ENCODE results near the gene PRDM4. TPM values are rescaled to one million over a fixed set of nuclear protein-coding genes. Genes with fewer than 3 reads are reported as not detected.

Gene PRDM4
- total and polyA plus RNA-seq, 2 of the 13 experiments (the other 11 are each of a cell fraction or from before 2014, with no cell fraction given) = 9.9 to 15.3 TPM

DNA sequence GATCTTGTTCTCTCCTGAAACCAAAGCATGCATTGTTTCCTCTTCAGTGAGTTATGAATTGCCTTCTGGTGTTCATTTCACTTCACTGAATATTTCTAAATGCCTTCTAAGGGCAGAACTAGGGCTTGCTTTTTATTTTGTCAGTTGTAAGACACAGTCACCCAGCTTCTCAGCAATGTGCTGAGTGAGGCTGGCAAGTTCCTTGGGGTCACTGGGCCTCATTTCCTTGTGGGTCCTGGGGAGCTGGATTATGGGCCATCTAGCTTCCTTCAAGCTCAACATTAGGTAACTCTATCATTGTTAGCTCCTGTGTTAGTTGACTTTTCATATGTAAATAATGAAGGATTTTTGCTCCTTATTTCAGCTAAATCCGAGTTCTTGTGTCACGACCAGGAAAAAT is 27.3 kb upstream of the PRDM4 start (continued):
- TF ChIP-seq, protein P1, sequence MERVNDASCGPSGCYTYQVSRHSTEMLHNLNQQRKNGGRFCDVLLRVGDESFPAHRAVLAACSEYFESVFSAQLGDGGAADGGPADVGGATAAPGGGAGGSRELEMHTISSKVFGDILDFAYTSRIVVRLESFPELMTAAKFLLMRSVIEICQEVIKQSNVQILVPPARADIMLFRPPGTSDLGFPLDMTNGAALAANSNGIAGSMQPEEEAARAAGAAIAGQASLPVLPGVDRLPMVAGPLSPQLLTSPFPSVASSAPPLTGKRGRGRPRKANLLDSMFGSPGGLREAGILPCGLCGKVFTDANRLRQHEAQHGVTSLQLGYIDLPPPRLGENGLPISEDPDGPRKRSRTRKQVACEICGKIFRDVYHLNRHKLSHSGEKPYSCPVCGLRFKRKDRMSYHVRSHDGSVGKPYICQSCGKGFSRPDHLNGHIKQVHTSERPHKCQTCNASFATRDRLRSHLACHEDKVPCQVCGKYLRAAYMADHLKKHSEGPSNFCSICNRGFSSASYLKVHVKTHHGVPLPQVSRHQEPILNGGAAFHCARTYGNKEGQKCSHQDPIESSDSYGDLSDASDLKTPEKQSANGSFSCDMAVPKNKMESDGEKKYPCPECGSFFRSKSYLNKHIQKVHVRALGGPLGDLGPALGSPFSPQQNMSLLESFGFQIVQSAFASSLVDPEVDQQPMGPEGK (CRISPR knock-in tag; IDR thresholded peaks at IDR 0.05) = no peak
- no peak for TF ChIP-seq XRCC5 (optimal IDR thresholded peaks at IDR 0.05; ENCODE audit: low read length)
- no peak for TF ChIP-seq ARNT (IDR thresholded peaks at IDR 0.05)
- no peak for TF ChIP-seq SOX13 (IDR thresholded peaks at IDR 0.05)
- TF ChIP-seq SOX13 (CRISPR knock-in tag; conservative IDR thresholded peaks at IDR 0.05 in 1 of 2, IDR thresholded peaks at IDR 0.05 in 1 of 2) = no peak
- TF ChIP-seq HOXA9 (CRISPR knock-in tag; IDR thresholded peaks at IDR 0.05; ENCODE audit: borderline replicate concordance) = no peak
- TF ChIP-seq ARID2 (CRISPR knock-in tag; IDR thresholded peaks at IDR 0.05; ENCODE audit: borderline replicate concordance) = no peak
- TF ChIP-seq, protein P2, sequence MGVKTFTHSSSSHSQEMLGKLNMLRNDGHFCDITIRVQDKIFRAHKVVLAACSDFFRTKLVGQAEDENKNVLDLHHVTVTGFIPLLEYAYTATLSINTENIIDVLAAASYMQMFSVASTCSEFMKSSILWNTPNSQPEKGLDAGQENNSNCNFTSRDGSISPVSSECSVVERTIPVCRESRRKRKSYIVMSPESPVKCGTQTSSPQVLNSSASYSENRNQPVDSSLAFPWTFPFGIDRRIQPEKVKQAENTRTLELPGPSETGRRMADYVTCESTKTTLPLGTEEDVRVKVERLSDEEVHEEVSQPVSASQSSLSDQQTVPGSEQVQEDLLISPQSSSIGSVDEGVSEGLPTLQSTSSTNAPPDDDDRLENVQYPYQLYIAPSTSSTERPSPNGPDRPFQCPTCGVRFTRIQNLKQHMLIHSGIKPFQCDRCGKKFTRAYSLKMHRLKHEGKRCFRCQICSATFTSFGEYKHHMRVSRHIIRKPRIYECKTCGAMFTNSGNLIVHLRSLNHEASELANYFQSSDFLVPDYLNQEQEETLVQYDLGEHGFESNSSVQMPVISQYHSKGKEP (CRISPR knock-in tag; IDR thresholded peaks at IDR 0.05) = no peak
- no peak for TF ChIP-seq ZNF468 (CRISPR knock-in tag; IDR thresholded peaks at IDR 0.05)
- TF ChIP-seq, protein P3, sequence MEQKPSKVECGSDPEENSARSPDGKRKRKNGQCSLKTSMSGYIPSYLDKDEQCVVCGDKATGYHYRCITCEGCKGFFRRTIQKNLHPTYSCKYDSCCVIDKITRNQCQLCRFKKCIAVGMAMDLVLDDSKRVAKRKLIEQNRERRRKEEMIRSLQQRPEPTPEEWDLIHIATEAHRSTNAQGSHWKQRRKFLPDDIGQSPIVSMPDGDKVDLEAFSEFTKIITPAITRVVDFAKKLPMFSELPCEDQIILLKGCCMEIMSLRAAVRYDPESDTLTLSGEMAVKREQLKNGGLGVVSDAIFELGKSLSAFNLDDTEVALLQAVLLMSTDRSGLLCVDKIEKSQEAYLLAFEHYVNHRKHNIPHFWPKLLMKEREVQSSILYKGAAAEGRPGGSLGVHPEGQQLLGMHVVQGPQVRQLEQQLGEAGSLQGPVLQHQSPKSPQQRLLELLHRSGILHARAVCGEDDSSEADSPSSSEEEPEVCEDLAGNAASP (CRISPR knock-in tag; IDR thresholded peaks at IDR 0.05; ENCODE audit: borderline replicate concordance) = no peak
- TF ChIP-seq ZNF841 (CRISPR knock-in tag; IDR thresholded peaks at IDR 0.05; ENCODE audit: borderline replicate concordance) = no peak
- no peak for TF ChIP-seq RFX5 (IDR thresholded peaks at IDR 0.05; ENCODE audit: low read depth, low read length)
- TF ChIP-seq KAT2B (IDR thresholded peaks at IDR 0.05; ENCODE audit: borderline replicate concordance, low read depth, low read length) = no peak
